ENCODE data around the gene CIB1.

DNA sequence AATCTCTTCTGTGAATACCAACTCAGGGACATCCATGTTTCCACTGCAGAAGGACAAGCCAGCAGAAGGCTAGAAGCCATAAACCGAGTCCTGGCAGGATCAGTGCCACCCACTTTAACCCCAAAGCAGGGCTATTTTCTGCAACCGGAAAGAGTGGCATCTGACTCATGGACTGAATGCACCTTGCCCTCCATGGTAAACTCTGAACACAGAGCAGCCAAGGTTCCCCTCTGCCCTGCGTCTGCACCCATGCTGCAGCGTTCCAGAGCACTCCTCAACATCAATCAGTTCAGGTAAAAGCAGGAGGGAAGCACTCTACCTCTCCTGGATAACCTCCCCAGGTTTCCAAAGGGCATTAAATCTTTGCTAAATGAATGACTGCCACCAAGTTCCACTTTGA is 30.9 kb upstream of the CIB1 start:
- TF ChIP-seq POLR2AphosphoS5 (IDR thresholded peaks at IDR 0.05; ENCODE audit: low read depth) (no peak), REST (IDR thresholded peaks at IDR 0.05; ENCODE audit: insufficient replicate concordance, low read depth) (no peak), GABPA (IDR thresholded peaks at IDR 0.05; ENCODE audit: low read depth) (no peak), SPI1 (IDR thresholded peaks at IDR 0.05; ENCODE audit: borderline replicate concordance, low read depth) (no peak)
- TF ChIP-seq, protein P1, sequence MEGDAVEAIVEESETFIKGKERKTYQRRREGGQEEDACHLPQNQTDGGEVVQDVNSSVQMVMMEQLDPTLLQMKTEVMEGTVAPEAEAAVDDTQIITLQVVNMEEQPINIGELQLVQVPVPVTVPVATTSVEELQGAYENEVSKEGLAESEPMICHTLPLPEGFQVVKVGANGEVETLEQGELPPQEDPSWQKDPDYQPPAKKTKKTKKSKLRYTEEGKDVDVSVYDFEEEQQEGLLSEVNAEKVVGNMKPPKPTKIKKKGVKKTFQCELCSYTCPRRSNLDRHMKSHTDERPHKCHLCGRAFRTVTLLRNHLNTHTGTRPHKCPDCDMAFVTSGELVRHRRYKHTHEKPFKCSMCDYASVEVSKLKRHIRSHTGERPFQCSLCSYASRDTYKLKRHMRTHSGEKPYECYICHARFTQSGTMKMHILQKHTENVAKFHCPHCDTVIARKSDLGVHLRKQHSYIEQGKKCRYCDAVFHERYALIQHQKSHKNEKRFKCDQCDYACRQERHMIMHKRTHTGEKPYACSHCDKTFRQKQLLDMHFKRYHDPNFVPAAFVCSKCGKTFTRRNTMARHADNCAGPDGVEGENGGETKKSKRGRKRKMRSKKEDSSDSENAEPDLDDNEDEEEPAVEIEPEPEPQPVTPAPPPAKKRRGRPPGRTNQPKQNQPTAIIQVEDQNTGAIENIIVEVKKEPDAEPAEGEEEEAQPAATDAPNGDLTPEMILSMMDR (IDR thresholded peaks at IDR 0.05; ENCODE audit: insufficient read depth, low read length) = no peak
